MM.1S (cell line): ENCODE measurements around the gene MTHFD2.
A peak's percentile ranks its signal among the peaks of the same experiment; 100 is the strongest.
"Not testable (repeated sequence)": the region's sequence is repeated elsewhere in the genome, so short reads cannot be mapped to it uniquely, and the experiment has no call there.

Source experiments
- DNase-seq: peaks from one replicate; pipeline ENCODE4 v3.0.0-alpha.2; 2015
- H2AFZ ChIP-seq: fragments of 300-600 bp; sonication (generic); 2 replicates; pipeline ENCODE4 v1.6.0; 2016; ENCODE audit warnings: antibody characterized with exemption, low read length
- H3F3A ChIP-seq: fragments of 300-600 bp; sonication (generic); 2 replicates; pipeline ENCODE4 v1.6.1; 2016; ENCODE audit warnings: mild to moderate bottlenecking, antibody characterized with exemption, low read length, moderate library complexity, mixed read lengths; ENCODE audit not compliant: insufficient read depth
- H3K27ac ChIP-seq: fragments of 300-600 bp; sonication (generic); 2 replicates; pipeline ENCODE4 v1.5.1; 2016; ENCODE audit warnings: mild to moderate bottlenecking, low read length
- H3K27me3 ChIP-seq: fragments of 300-600 bp; sonication (generic); replicated peaks from 2 replicates; pipeline ENCODE4 v1.6.0; 2016; ENCODE audit warnings: low read length; ENCODE audit not compliant: insufficient read depth
- H3K36me3 ChIP-seq: fragments of 300-600 bp; sonication (generic); replicated peaks from 2 replicates; pipeline ENCODE4 v1.6.1; 2016; ENCODE audit warnings: mild to moderate bottlenecking, low read length, mixed read lengths; ENCODE audit not compliant: insufficient read depth
- H3K4me1 ChIP-seq: fragments of 300-600 bp; sonication (generic); 2 replicates; pipeline ENCODE4 v1.6.1; 2016; ENCODE audit warnings: low read length, mixed read lengths
- H3K4me2 ChIP-seq: fragments of 300-600 bp; sonication (generic); 2 replicates; pipeline ENCODE4 v1.6.0; 2016; ENCODE audit warnings: low read depth, low read length
- H3K4me3 ChIP-seq: fragments of 300-600 bp; sonication (generic); 2 replicates; pipeline ENCODE4 v1.5.1; 2016; ENCODE audit warnings: low read length, mixed read lengths
- H3K79me2 ChIP-seq: fragments of 300-600 bp; sonication (generic); 2 replicates; pipeline ENCODE4 v1.6.1; 2016; ENCODE audit warnings: mixed run types, low read length, mixed read lengths
- H3K9ac ChIP-seq: fragments of 300-600 bp; sonication (generic); 2 replicates; pipeline ENCODE4 v1.6.1; 2016; ENCODE audit warnings: low read length, mixed read lengths
- H3K9me2 ChIP-seq: fragments of 300-600 bp; sonication (generic); replicated peaks from 2 replicates; pipeline ENCODE4 v1.6.1; 2016; ENCODE audit warnings: mild to moderate bottlenecking, low read length, mixed read lengths; ENCODE audit not compliant: insufficient read depth
- H3K9me3 ChIP-seq: fragments of 300-600 bp; sonication (generic); replicated peaks from 2 replicates; pipeline ENCODE4 v1.6.1; 2016; ENCODE audit warnings: mild to moderate bottlenecking, low read length, mixed read lengths; ENCODE audit not compliant: insufficient read depth
- H4K20me1 ChIP-seq: fragments of 300-600 bp; sonication (generic); 2 replicates; pipeline ENCODE4 v1.6.1; 2016; ENCODE audit warnings: mild to moderate bottlenecking, low read length, moderate library complexity, mixed read lengths; ENCODE audit not compliant: insufficient read depth
- EZH2 ChIP-seq: fragments of 300-600 bp; sonication (generic); optimal IDR thresholded peaks from 2 replicates; pipeline ENCODE3; 2017; ENCODE audit warnings: low read depth, mild to moderate bottlenecking, antibody characterized with exemption, low read length, mixed read lengths
- EZH2phosphoT487 ChIP-seq: fragments of 300-600 bp; sonication (generic); IDR thresholded peaks from 2 replicates; pipeline ENCODE4 v1.6.1; 2018; ENCODE audit warnings: antibody characterized with exemption, low read length
- TF ChIP-seq, protein P1 (sequence below): fragments of 300-600 bp; sonication (generic); IDR thresholded peaks from 2 replicates; pipeline ENCODE4 v1.5.1; 2016; ENCODE audit warnings: antibody characterized with exemption, low read length, mixed read lengths

The MTHFD2 gene

GRCh38 chr2:74181739-74182138 lies 16.7 kb upstream of the MTHFD2 start:
- peak overlapping the region; percentile 58 for H3K4me2 ChIP-seq
- H3F3A ChIP-seq: peaks cover 45% of the 10 kb centered on the region
- peaks cover 12% of the 10 kb centered on the region for H3K4me1 ChIP-seq
- H3K27ac ChIP-seq: peak overlapping the region; percentile 50; the same call in 1 of the 2 replicates
- H2AFZ ChIP-seq: peak overlapping the region; percentile 49; the same call in 1 of the 2 replicates
- no peaks in the 10 kb centered on the region for H3K9me2 ChIP-seq
- peaks cover 13% of the 10 kb centered on the region for H4K20me1 ChIP-seq
- no peaks in the 10 kb centered on the region for H3K36me3 ChIP-seq
- H3K9ac ChIP-seq: peak overlapping the region; percentile 28; the same call in 1 of the 2 replicates
- H3K9me3 ChIP-seq: no peaks in the 10 kb centered on the region
- peak; percentile 79 for DNase-seq
- peaks cover 17% of the 10 kb centered on the region for H3K79me2 ChIP-seq
- peak overlapping the region; percentile 18; the same call in 1 of the 2 replicates for H3K4me3 ChIP-seq
- H3K27me3 ChIP-seq: no peaks in the 10 kb centered on the region
- TF ChIP-seq, protein P1, sequence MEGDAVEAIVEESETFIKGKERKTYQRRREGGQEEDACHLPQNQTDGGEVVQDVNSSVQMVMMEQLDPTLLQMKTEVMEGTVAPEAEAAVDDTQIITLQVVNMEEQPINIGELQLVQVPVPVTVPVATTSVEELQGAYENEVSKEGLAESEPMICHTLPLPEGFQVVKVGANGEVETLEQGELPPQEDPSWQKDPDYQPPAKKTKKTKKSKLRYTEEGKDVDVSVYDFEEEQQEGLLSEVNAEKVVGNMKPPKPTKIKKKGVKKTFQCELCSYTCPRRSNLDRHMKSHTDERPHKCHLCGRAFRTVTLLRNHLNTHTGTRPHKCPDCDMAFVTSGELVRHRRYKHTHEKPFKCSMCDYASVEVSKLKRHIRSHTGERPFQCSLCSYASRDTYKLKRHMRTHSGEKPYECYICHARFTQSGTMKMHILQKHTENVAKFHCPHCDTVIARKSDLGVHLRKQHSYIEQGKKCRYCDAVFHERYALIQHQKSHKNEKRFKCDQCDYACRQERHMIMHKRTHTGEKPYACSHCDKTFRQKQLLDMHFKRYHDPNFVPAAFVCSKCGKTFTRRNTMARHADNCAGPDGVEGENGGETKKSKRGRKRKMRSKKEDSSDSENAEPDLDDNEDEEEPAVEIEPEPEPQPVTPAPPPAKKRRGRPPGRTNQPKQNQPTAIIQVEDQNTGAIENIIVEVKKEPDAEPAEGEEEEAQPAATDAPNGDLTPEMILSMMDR: no peak
- no peak for TF ChIP-seq EZH2
- no peak for TF ChIP-seq EZH2phosphoT487

DNA sequence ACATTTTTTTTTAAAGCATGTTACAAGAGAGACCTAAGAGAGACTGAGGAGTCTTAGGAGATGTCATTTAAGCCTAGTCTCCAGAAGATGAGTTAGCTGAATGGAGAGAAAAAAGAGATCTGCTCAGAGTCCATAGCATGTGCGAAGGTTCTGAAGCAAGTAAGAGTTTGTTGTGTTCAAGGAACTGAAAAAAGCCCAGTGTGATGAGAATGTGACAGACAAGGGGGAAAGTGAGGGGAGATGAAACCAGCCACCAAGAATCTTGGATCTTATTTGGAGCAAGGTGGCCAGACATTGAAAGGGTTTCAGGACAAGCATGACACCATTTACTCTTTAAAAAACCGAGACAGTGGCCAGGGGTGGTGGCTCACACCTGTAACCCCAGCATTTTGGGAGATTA lies 14.5 kb upstream of the MTHFD2 start:
- Histone ChIP-seq H3K27ac (no peak overlapping the region), H2AFZ (no peak overlapping the region), H3K36me3 (no peaks in the 10 kb centered on the region), H3K9me3 (no peaks in the 10 kb centered on the region), H3K27me3 (no peaks in the 10 kb centered on the region), H3K4me3 (no peak overlapping the region), H3K4me1 (peaks cover 10% of the 10 kb centered on the region), H4K20me1 (no peaks in the 10 kb centered on the region), H3K9ac (no peak overlapping the region), H3F3A (peaks cover 28% of the 10 kb centered on the region), H3K9me2 (no peaks in the 10 kb centered on the region), H3K79me2 (no peaks in the 10 kb centered on the region), H3K4me2 (no peak overlapping the region)
- no peak for TF ChIP-seq EZH2phosphoT487
- TF ChIP-seq EZH2: no peak
- TF ChIP-seq, protein P1: no peak
- DNase-seq: no peak

GRCh38 chr2:74186038-74186437 lies 12.4 kb upstream of the MTHFD2 start:
- Histone ChIP-seq H3F3A (peaks cover 15% of the 10 kb centered on the region), H3K4me3 (no peak overlapping the region; the same call in 1 of the 2 replicates), H3K27ac (peak overlapping the region; percentile 18; the same call in 1 of the 2 replicates), H3K9me2 (no peaks in the 10 kb centered on the region), H3K36me3 (no peaks in the 10 kb centered on the region), H3K9ac (no peak overlapping the region), H3K27me3 (no peaks in the 10 kb centered on the region), H4K20me1 (no peaks in the 10 kb centered on the region), H3K79me2 (no peaks in the 10 kb centered on the region), H3K9me3 (no peaks in the 10 kb centered on the region), H3K4me1 (peaks cover 5% of the 10 kb centered on the region), H3K4me2 (peak overlapping the region; percentile 49; the same call in 1 of the 2 replicates), H2AFZ (0 out of 2 replicates have a peak overlapping the region, but pooled peaks have one; percentile 67)
- TF ChIP-seq EZH2phosphoT487 (no peak), EZH2 (no peak)
- TF ChIP-seq, protein P1: no peak
- DNase-seq: peak; percentile 12

DNA sequence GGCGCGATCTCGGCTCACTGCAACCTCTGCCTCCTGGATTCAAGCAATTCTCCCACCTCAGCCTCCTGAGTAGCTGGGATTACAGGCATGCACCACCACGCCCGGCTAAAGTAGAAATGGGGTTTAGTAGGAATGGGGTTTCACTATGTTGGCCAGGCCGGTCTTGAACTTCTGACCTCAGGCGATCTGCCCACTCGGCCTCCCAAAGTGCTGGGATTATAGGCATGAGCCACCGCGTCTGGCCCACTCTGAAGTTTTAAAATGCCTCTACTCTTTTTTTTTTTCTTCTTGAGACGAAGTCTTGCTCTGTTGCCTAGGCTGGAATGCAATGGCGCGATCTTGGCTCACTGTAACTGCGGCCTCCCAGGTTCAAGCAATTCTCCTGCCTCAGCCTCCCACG lies 11.7 kb upstream of the MTHFD2 start:
- H2AFZ ChIP-seq, H3K36me3 ChIP-seq, H3F3A ChIP-seq, H3K9ac ChIP-seq, H3K4me3 ChIP-seq, H3K4me1 ChIP-seq, H3K27me3 ChIP-seq, H3K27ac ChIP-seq, H3K9me2 ChIP-seq, H3K4me2 ChIP-seq, DNase-seq, H3K79me2 ChIP-seq, H4K20me1 ChIP-seq, H3K9me3 ChIP-seq: not testable (repeated sequence)
